Measurements from ENCODE around the gene PPP1R14C.

Gene PPP1R14C

GRCh38 chr6:150280703-150281102, 137.9 kb downstream of the PPP1R14C start:
- Mint-ChIP-seq H3K4me3 (no peak overlapping the region), H3K9me3 (no peaks in the 10 kb centered on the region), H3K36me3 (no peaks in the 10 kb centered on the region), H3K27me3 (peaks cover 49 to 55% of the 10 kb centered on the region in 2 donors), H3K27ac (no peak overlapping the region), H3K4me1 (peaks cover 3 to 6% of the 10 kb centered on the region in 2 donors)
- DNase-seq: no peak
- no peak for ATAC-seq (replicated peaks)

- H3K4me3 Mint-ChIP-seq: no peak overlapping the region
- peaks cover 3 to 6% of the 10 kb centered on the region in 2 donors for H3K4me1 Mint-ChIP-seq
- no peak for DNase-seq
- H3K36me3 Mint-ChIP-seq: no peaks in the 10 kb centered on the region
- no peak overlapping the region for H3K27ac Mint-ChIP-seq
- peaks cover 50 to 55% of the 10 kb centered on the region in 2 donors for H3K27me3 Mint-ChIP-seq
- ATAC-seq (replicated peaks): no peak
- no peaks in the 10 kb centered on the region for H3K9me3 Mint-ChIP-seq
Observed at GRCh38 chr6:150281767-150282166, 138.9 kb downstream of the PPP1R14C start.

- DNase-seq (no peak), ATAC-seq (replicated peaks) (peak; percentile 54 to 61)
- Mint-ChIP-seq H3K27ac (no peak overlapping the region), H3K4me3 (no peak overlapping the region), H3K27me3 (peaks cover 52 to 56% of the 10 kb centered on the region in 2 donors), H3K4me1 (peaks cover 3 to 6% of the 10 kb centered on the region in 2 donors), H3K36me3 (no peaks in the 10 kb centered on the region), H3K9me3 (no peaks in the 10 kb centered on the region)
Observed at GRCh38 chr6:150282806-150283205, 140.0 kb downstream of the PPP1R14C start.

- Mint-ChIP-seq H3K4me1 (no peaks in the 10 kb centered on the region), H3K36me3 (no peaks in the 10 kb centered on the region), H3K9me3 (no peaks in the 10 kb centered on the region), H3K27ac (no peak overlapping the region), H3K4me3 (no peak overlapping the region), H3K27me3 (peaks cover 54 to 57% of the 10 kb centered on the region in 2 donors)
- DNase-seq: no peak
- ATAC-seq (replicated peaks): no peak
Observed at GRCh38 chr6:150286460-150286859, 143.6 kb downstream of the PPP1R14C start.

- H3K27ac Mint-ChIP-seq: no peak overlapping the region
- H3K9me3 Mint-ChIP-seq: no peaks in the 10 kb centered on the region
- peaks cover 54 to 59% of the 10 kb centered on the region in 2 donors for H3K27me3 Mint-ChIP-seq
- no peak for ATAC-seq (replicated peaks)
- H3K36me3 Mint-ChIP-seq: peaks cover 0 to under 1% of the 10 kb centered on the region in 2 donors
- no peak for DNase-seq
- H3K4me3 Mint-ChIP-seq: no peak overlapping the region
- no peaks in the 10 kb centered on the region for H3K4me1 Mint-ChIP-seq
Observed at GRCh38 chr6:150286912-150287311, 144.1 kb downstream of the PPP1R14C start.

GRCh38 chr6:150288456-150288855, 145.6 kb downstream of the PPP1R14C start:
- DNase-seq: no peak
- ATAC-seq (replicated peaks): no peak
- peaks cover 0 to 1% of the 10 kb centered on the region in 2 donors for H3K36me3 Mint-ChIP-seq
- no peak overlapping the region for H3K4me3 Mint-ChIP-seq
- no peak overlapping the region for H3K27ac Mint-ChIP-seq
- H3K4me1 Mint-ChIP-seq: peaks cover 0 to 2% of the 10 kb centered on the region in 2 donors
- no peaks in the 10 kb centered on the region for H3K9me3 Mint-ChIP-seq
- peaks cover 54 to 57% of the 10 kb centered on the region in 2 donors for H3K27me3 Mint-ChIP-seq

GRCh38 chr6:150289454-150290071, 146.7 kb downstream of the PPP1R14C start:
- Mint-ChIP-seq H3K36me3 (peaks cover 0 to 1% of the 10 kb centered on the region in 2 donors), H3K27me3 (peaks cover 50 to 54% of the 10 kb centered on the region in 2 donors), H3K4me1 (peaks cover 0 to 4% of the 10 kb centered on the region in 2 donors), H3K27ac (no peak overlapping the region), H3K9me3 (no peaks in the 10 kb centered on the region), H3K4me3 (no peak overlapping the region)
- ATAC-seq (replicated peaks) (no peak), DNase-seq (no peak)

- H3K4me1 Mint-ChIP-seq: peaks cover 0 to 4% of the 10 kb centered on the region in 2 donors
- H3K27ac Mint-ChIP-seq: no peak overlapping the region
- ATAC-seq (replicated peaks): no peak
- H3K9me3 Mint-ChIP-seq: no peaks in the 10 kb centered on the region
- peaks cover 41 to 46% of the 10 kb centered on the region in 2 donors for H3K27me3 Mint-ChIP-seq
- H3K4me3 Mint-ChIP-seq: no peak overlapping the region
- peaks cover 0 to 1% of the 10 kb centered on the region in 2 donors for H3K36me3 Mint-ChIP-seq
- no peak for DNase-seq
Observed at GRCh38 chr6:150290429-150290828, 147.6 kb downstream of the PPP1R14C start.

GRCh38 chr6:150291968-150292710, 149.3 kb downstream of the PPP1R14C start:
- ATAC-seq (replicated peaks) (no peak), DNase-seq (no peak)
- peaks cover 26 to 34% of the 10 kb centered on the region in 2 donors for H3K27me3 Mint-ChIP-seq
- H3K36me3 Mint-ChIP-seq: peaks cover 0 to 1% of the 10 kb centered on the region in 2 donors
- H3K27ac Mint-ChIP-seq: no peak overlapping the region
- H3K4me1 Mint-ChIP-seq: peaks cover 0 to 4% of the 10 kb centered on the region in 2 donors
- H3K9me3 Mint-ChIP-seq: peaks cover 4% of the 10 kb centered on the region in 2 donors
- H3K4me3 Mint-ChIP-seq: no peak overlapping the region

- DNase-seq (no peak), ATAC-seq (replicated peaks) (no peak)
- H3K4me1 Mint-ChIP-seq: peaks cover 0 to 4% of the 10 kb centered on the region in 2 donors
- no peak overlapping the region for H3K27ac Mint-ChIP-seq
- peaks cover 11% of the 10 kb centered on the region in 2 donors for H3K9me3 Mint-ChIP-seq
- peaks cover 5 to 8% of the 10 kb centered on the region in 2 donors for H3K36me3 Mint-ChIP-seq
- H3K27me3 Mint-ChIP-seq: peaks cover 24 to 37% of the 10 kb centered on the region in 2 donors
- H3K4me3 Mint-ChIP-seq: no peak overlapping the region
Observed at GRCh38 chr6:150293019-150293418, 150.2 kb downstream of the PPP1R14C start.

GRCh38 chr6:150293423-150294173, 150.8 kb downstream of the PPP1R14C start:
- H3K27ac Mint-ChIP-seq: no peak overlapping the region
- H3K27me3 Mint-ChIP-seq: peaks cover 22 to 34% of the 10 kb centered on the region in 2 donors
- peaks cover 0 to 4% of the 10 kb centered on the region in 2 donors for H3K4me1 Mint-ChIP-seq
- H3K9me3 Mint-ChIP-seq: peaks cover 12 to 14% of the 10 kb centered on the region in 2 donors
- no peak for DNase-seq
- H3K36me3 Mint-ChIP-seq: peaks cover 7 to 10% of the 10 kb centered on the region in 2 donors
- ATAC-seq (replicated peaks): peak; percentile 19 to 41
- no peak overlapping the region for H3K4me3 Mint-ChIP-seq

- peaks cover 5 to 10% of the 10 kb centered on the region in 2 donors for H3K4me1 Mint-ChIP-seq
- DNase-seq (no peak), ATAC-seq (replicated peaks) (no peak)
- H3K9me3 Mint-ChIP-seq: peaks cover 12 to 14% of the 10 kb centered on the region in 2 donors
- H3K27me3 Mint-ChIP-seq: peaks cover 6 to 19% of the 10 kb centered on the region in 2 donors
- no peak overlapping the region for H3K27ac Mint-ChIP-seq
- peaks cover 7 to 10% of the 10 kb centered on the region in 2 donors for H3K36me3 Mint-ChIP-seq
- no peak overlapping the region for H3K4me3 Mint-ChIP-seq
Observed at GRCh38 chr6:150296890-150297289, 154.0 kb downstream of the PPP1R14C start.

- Mint-ChIP-seq H3K9me3 (peaks cover 12 to 14% of the 10 kb centered on the region in 2 donors), H3K27me3 (peaks cover 6 to 17% of the 10 kb centered on the region in 2 donors), H3K36me3 (peaks cover 6 to 10% of the 10 kb centered on the region in 2 donors), H3K4me3 (no peak overlapping the region), H3K4me1 (peaks cover 11 to 16% of the 10 kb centered on the region in 2 donors), H3K27ac (no peak overlapping the region)
- DNase-seq (no peak), ATAC-seq (replicated peaks) (no peak)
Observed at GRCh38 chr6:150297327-150298029, 154.6 kb downstream of the PPP1R14C start.

GRCh38 chr6:150298030-150298380, 155.2 kb downstream of the PPP1R14C start:
- DNase-seq (no peak), ATAC-seq (replicated peaks) (no peak)
- Mint-ChIP-seq H3K4me1 (peaks cover 12 to 19% of the 10 kb centered on the region in 2 donors), H3K4me3 (no peak overlapping the region), H3K36me3 (peaks cover 6 to 10% of the 10 kb centered on the region in 2 donors), H3K27me3 (peaks cover 6 to 17% of the 10 kb centered on the region in 2 donors), H3K27ac (no peak overlapping the region), H3K9me3 (peaks cover 12 to 14% of the 10 kb centered on the region in 2 donors)
